GM23338 (cell line): Measurements from ENCODE around the gene CALML5. TPM values are rescaled to one million over a fixed set of nuclear protein-coding genes. Genes with fewer than 3 reads are reported as not detected.

Experiments used
- ATAC-seq: fragments of 200-7000 bp; cut with Tn5 transposase; 3 replicates; pipeline ENCODE4 v1.9.1; 2020
- DNase-seq: peaks from one replicate; pipeline ENCODE4 v3.0.0-alpha.2; 2015; ENCODE audit warnings: low spot score
- H2AFZ ChIP-seq: fragments of 200-600 bp; sonication (generic); 2 replicates; pipeline ENCODE4 v1.8.0; 2016; ENCODE audit warnings: antibody characterized with exemption, mild to moderate bottlenecking, moderate library complexity
- H3F3A ChIP-seq: fragments of 200-600 bp; sonication (generic); replicated peaks from 2 replicates; pipeline ENCODE4 v1.8.0; 2017; ENCODE audit warnings: antibody characterized with exemption, mixed run types, low read depth
- H3K27ac ChIP-seq: fragments of 200-600 bp; sonication (generic); 2 replicates; pipeline ENCODE4 v1.6.1; 2016; ENCODE audit warnings: low read depth
- H3K27me3 ChIP-seq: fragments of 200-600 bp; sonication (generic); 2 replicates; pipeline ENCODE4 v1.8.0; 2016; ENCODE audit warnings: mild to moderate bottlenecking, mixed run types, moderate library complexity; ENCODE audit not compliant: insufficient read depth
- H3K36me3 ChIP-seq: fragments of 200-600 bp; sonication (generic); 2 replicates; pipeline ENCODE4 v1.8.0; 2016; ENCODE audit warnings: mild to moderate bottlenecking; ENCODE audit not compliant: insufficient read depth
- H3K4me1 ChIP-seq: fragments of 200-600 bp; sonication (generic); 2 replicates; pipeline ENCODE4 v1.8.0; 2016; ENCODE audit warnings: mild to moderate bottlenecking, moderate library complexity; ENCODE audit not compliant: insufficient read depth
- H3K4me2 ChIP-seq: fragments of 200-600 bp; sonication (generic); 2 replicates; pipeline ENCODE4 v1.7.1; 2017; ENCODE audit warnings: mixed run types
- H3K4me3 ChIP-seq: fragments of 200-600 bp; sonication (generic); 2 replicates; pipeline ENCODE4 v1.6.1; 2016; ENCODE audit warnings: mixed run types
- H3K79me2 ChIP-seq: fragments of 200-600 bp; sonication (generic); replicated peaks from 2 replicates; pipeline ENCODE4 v1.8.0; 2017; ENCODE audit warnings: mild to moderate bottlenecking; ENCODE audit not compliant: insufficient read depth
- H3K9me2 ChIP-seq: fragments of 200-600 bp; sonication (generic); 2 replicates; pipeline ENCODE4 v1.8.0; 2017; ENCODE audit not compliant: insufficient read depth
- H4K20me1 ChIP-seq: fragments of 200-600 bp; sonication (generic); replicated peaks from 2 replicates; pipeline ENCODE4 v1.8.0; 2017; ENCODE audit warnings: mild to moderate bottlenecking; ENCODE audit not compliant: insufficient read depth
- H3K27ac Mint-ChIP-seq: 2 replicates; pipeline ENCODE4 v1.8.0; 2020; ENCODE audit warnings: inconsistent platforms, mild to moderate bottlenecking, moderate library complexity, mixed read lengths
- H3K27me3 Mint-ChIP-seq: 3 replicates; pipeline ENCODE4 v1.8.0; 2022; ENCODE audit warnings: low read depth, mild to moderate bottlenecking, moderate library complexity, mixed read lengths, inconsistent platforms; ENCODE audit not compliant: insufficient read depth, poor library complexity
- H3K36me3 Mint-ChIP-seq: 3 replicates; pipeline ENCODE4 v1.8.0; 2021; ENCODE audit warnings: low read depth, mild to moderate bottlenecking, inconsistent platforms, moderate library complexity, mixed read lengths
- H3K4me1 Mint-ChIP-seq: 3 replicates; pipeline ENCODE4 v1.8.0; 2020; ENCODE audit warnings: mild to moderate bottlenecking, inconsistent platforms, mixed read lengths
- H3K4me3 Mint-ChIP-seq: 3 replicates; pipeline ENCODE4 v1.8.0; 2021; ENCODE audit warnings: moderate library complexity, mild to moderate bottlenecking, inconsistent platforms, mixed read lengths
- H3K9me3 Mint-ChIP-seq: 3 replicates; pipeline ENCODE4 v1.8.0; 2020; ENCODE audit warnings: moderate library complexity, mild to moderate bottlenecking, inconsistent platforms, mixed read lengths
- JUNB ChIP-seq: IDR thresholded peaks from one replicate; pipeline ENCODE4 v1.6.1; 2016; ENCODE audit warnings: antibody characterized with exemption; ENCODE audit not compliant: unreplicated experiment
- POLR2AphosphoS5 ChIP-seq: IDR thresholded peaks from 2 replicates; pipeline ENCODE4 v1.6.1; 2016; ENCODE audit warnings: antibody characterized with exemption, low read depth
- STAT1 ChIP-seq: IDR thresholded peaks from one replicate; pipeline ENCODE4 v1.6.1; 2016; ENCODE audit warnings: antibody characterized with exemption; ENCODE audit not compliant: unreplicated experiment
- ZNF114 ChIP-seq: fragments of 250-450 bp; sonication (Bioruptor Pico); IDR thresholded peaks from 2 replicates; pipeline ENCODE4 v1.5.0; 2020; ENCODE audit warnings: mild to moderate bottlenecking, moderate library complexity
- ZNF462 ChIP-seq: fragments of 250-450 bp; sonication (Bioruptor Pico); IDR thresholded peaks from 2 replicates; pipeline ENCODE4 v1.5.0; 2020; ENCODE audit warnings: mild to moderate bottlenecking, moderate library complexity
- polyA plus RNA-seq: library from polyadenylated mRNA; unstranded; fragments of >200 nt; fragmentation: Nextera tagmentation; extraction: Ambion mirVana; gene quantifications from 2 replicates; pipeline ENCODE4 v1.2.1, GENCODE V29; 2016
- total RNA-seq: library from RNA; depleted of rRNA; stranded (reverse); fragments of >200 nt; shearing (Covaris generic); gene quantifications from 2 replicates; pipeline ENCODE4 v1.2.3, GENCODE V29; 2014
- TF ChIP-seq, protein P1 (sequence below), 2 experiments: fragments of 200-600 bp in 1 of 2; sonication (generic) in 1 of 2; conservative IDR thresholded peaks; 2 replicates each; pipeline versions ENCODE4 v1.5.1 to v1.6.1; 2016 to 2017; ENCODE audit warnings: antibody characterized with exemption in 2 of 2, low read depth in 2 of 2, mild to moderate bottlenecking in 2 of 2, moderate library complexity in 1 of 2

The CALML5 gene
- total and polyA plus RNA-seq, 2 experiments from 2014 or later = 0.40 TPM; not detected in 1

DNA sequence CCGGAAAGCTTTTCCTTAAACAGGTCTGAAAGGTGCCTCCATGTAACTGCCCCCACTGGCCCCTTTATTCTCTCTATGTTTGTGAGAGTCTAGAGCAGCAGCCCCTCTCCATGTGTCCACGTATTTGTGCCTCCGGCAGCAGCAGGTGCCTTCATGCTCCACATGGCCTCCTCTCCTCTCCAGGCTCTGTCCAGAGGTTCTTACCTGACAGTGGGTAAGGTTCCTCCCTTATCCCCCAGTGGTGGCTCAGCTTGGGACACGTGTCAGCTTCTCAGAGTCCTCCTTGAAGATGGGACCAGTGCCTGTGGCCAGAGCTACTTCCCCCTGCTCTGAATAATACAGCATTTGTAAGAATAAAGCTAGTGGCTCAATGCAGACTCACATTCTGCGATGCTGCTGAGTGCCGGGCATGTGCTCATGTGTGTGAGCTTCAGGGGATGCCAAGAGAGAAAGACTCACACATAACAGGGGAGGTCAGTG, 33.3 kb upstream of the CALML5 start:
- Histone ChIP-seq H3K9me2 (no peaks in the 10 kb centered on the region), H3K4me1 (no peaks in the 10 kb centered on the region), H3K36me3 (no peaks in the 10 kb centered on the region), H4K20me1 (no peaks in the 10 kb centered on the region), H3K79me2 (no peaks in the 10 kb centered on the region), H3K27me3 (no peaks in the 10 kb centered on the region), H3F3A (no peaks in the 10 kb centered on the region), H3K27ac (no peak overlapping the region), H2AFZ (no peak overlapping the region), H3K4me2 (no peak overlapping the region), H3K4me3 (no peak overlapping the region)
- no peak for TF ChIP-seq ZNF114 (CRISPR knock-in tag)
- TF ChIP-seq, protein P1, sequence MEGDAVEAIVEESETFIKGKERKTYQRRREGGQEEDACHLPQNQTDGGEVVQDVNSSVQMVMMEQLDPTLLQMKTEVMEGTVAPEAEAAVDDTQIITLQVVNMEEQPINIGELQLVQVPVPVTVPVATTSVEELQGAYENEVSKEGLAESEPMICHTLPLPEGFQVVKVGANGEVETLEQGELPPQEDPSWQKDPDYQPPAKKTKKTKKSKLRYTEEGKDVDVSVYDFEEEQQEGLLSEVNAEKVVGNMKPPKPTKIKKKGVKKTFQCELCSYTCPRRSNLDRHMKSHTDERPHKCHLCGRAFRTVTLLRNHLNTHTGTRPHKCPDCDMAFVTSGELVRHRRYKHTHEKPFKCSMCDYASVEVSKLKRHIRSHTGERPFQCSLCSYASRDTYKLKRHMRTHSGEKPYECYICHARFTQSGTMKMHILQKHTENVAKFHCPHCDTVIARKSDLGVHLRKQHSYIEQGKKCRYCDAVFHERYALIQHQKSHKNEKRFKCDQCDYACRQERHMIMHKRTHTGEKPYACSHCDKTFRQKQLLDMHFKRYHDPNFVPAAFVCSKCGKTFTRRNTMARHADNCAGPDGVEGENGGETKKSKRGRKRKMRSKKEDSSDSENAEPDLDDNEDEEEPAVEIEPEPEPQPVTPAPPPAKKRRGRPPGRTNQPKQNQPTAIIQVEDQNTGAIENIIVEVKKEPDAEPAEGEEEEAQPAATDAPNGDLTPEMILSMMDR (conservative IDR thresholded peaks at IDR 0.05; ENCODE audit: low read depth in 2 of 2) = no peak
- TF ChIP-seq ZNF462 (CRISPR knock-in tag) = no peak
- TF ChIP-seq JUNB = no peak
- TF ChIP-seq STAT1 = no peak
- TF ChIP-seq POLR2AphosphoS5 = no peak
- Mint-ChIP-seq H3K9me3 (peaks cover 3% of the 10 kb centered on the region; the same call in 2 of the 3 replicates), H3K27ac (no peak overlapping the region), H3K4me3 (no peak overlapping the region), H3K4me1 (peaks cover 3% of the 10 kb centered on the region), H3K27me3 (peaks cover 10% of the 10 kb centered on the region), H3K36me3 (no peaks in the 10 kb centered on the region)
- DNase-seq (no peak), ATAC-seq (no peak)
